ENCODE measurements around the gene CMTM4.

The CMTM4 gene

DNA sequence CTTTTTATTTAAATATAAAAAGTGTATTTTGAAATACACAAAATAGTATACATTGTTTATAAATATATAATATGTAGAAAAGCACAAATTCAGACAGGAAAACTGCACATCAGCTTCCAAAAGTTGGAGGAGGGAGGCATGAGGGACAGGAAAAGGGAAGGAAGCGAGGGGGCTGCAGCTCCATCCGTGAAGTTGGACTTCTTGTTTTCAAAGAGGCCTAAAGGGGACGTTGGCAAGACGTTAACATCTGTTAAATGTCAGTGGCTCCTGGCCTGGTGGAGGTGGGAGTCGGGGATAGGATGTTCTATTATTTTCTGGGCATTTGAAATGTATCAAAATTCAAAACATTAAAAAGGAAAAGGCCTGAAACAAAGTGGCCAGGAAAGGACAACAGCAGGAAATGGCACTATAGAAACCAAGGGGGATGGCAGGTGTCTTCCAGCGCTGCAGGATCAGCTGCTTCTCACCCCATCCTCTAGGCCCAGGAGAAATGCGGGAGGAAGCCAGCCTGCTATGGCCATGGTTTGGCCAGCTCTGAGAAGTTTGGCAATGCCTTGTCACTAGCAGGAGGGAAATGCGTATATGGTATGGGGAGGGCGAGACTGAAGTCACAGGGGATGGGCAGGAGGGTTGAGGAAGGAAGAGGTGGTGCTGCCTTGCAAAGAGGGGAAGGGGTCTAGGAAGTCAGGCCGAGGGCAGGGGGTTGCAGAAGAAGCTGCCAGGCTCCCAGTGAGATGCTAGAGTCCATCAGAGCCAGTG lies 110.9 kb downstream of the CMTM4 start:
- H3K36me3 ChIP-seq (ENCODE audit: control insufficient read depth in 1 of 2, insufficient read depth in 2 of 2, low read length in 2 of 2): no peaks in the 10 kb centered on the region
- no peak overlapping the region for H3K27ac ChIP-seq (ENCODE audit: low read depth, low read length)
- no peaks in the 10 kb centered on the region for H3K27me3 ChIP-seq (ENCODE audit: control insufficient read depth in 1 of 2, insufficient read depth in 2 of 2, low read length in 2 of 2)
- H3K9ac ChIP-seq (ENCODE audit: low read depth in 1 of 2, low read length in 2 of 2): no peak overlapping the region
- H3K4me3 ChIP-seq (ENCODE audit: low read depth in 1 of 2, low read length in 2 of 2): no peak overlapping the region
- peaks cover 7% of the 10 kb centered on the region in 2 donors for H3K4me1 ChIP-seq (ENCODE audit: control insufficient read depth in 1 of 2, insufficient read depth in 2 of 2, low read length in 2 of 2)
- no peaks in the 10 kb centered on the region for H3K9me3 ChIP-seq (ENCODE audit: control insufficient read depth in 1 of 2, low read length in 2 of 2)

DNA sequence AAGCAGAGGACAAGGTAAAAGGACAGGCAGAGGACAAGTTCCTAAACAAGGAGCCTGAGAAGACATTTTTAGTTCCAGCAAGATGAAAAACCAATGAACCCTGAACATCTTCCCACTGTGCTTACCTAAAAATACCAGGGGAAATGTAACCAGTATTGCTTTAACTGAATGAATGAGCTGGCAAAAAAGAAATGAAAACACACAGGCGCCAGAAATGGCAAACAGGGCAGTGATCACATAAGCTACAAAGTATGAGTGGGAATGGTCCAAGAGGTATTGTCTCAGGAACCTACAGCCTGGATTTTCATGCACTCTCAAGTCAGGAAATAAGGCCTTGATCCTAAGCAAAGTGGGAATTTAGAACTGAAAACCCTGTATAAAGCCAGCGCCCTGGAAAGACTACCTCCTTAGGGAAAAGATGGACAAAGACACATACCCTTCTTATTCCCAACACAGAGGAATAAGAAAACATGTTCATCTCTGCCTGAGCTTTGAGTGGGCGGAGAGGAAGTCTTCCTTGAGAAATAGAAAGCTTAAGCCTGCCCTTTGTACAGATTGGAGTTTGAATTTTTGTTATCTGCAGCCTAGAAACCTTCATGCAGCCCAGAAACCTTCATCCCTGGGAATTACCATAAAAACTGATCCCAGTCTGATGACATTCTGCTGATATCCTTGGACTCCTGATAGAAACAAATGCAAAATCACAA lies 115.1 kb downstream of the CMTM4 start:
- H3K4me3 ChIP-seq (ENCODE audit: low read depth in 1 of 2, low read length in 2 of 2): no peak overlapping the region
- no peak overlapping the region for H3K27ac ChIP-seq (ENCODE audit: low read depth, low read length)
- peaks cover 14 to 20% of the 10 kb centered on the region in 2 donors for H3K27me3 ChIP-seq (ENCODE audit: control insufficient read depth in 1 of 2, insufficient read depth in 2 of 2, low read length in 2 of 2)
- H3K36me3 ChIP-seq (ENCODE audit: control insufficient read depth in 1 of 2, insufficient read depth in 2 of 2, low read length in 2 of 2): no peaks in the 10 kb centered on the region
- H3K9ac ChIP-seq (ENCODE audit: low read depth in 1 of 2, low read length in 2 of 2): no peak overlapping the region
- H3K9me3 ChIP-seq (ENCODE audit: control insufficient read depth in 1 of 2, low read length in 2 of 2): no peaks in the 10 kb centered on the region
- peaks cover 7 to 15% of the 10 kb centered on the region in 2 donors for H3K4me1 ChIP-seq (ENCODE audit: control insufficient read depth in 1 of 2, insufficient read depth in 2 of 2, low read length in 2 of 2)

DNA sequence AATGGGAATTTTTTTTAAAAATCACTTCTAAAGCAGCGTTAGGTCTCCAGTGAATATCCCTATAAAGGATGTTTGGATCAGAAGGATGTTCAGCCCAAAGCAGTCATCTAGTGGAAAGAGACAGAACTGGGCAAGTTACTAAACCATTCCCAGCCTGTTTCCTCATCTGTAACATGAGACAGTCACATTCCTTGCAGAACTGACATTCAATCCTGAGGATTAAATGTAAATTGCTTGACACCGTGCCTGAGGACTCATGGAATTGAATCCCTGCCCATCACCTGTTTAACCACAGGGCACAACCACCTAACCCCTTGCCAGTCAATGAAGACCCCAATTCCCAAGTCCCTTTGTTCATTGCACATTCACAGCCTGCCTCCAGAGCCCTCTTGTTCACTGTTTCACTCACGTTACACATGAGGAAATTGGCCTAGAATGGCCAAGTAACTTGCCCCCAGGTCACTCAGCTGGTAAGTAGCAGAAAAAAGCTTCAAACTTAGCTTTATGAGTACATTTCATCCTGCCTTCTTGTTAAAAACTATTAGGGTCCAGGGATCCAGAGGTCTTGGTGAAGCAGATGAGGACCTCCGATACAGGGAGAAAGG lies 115.8 kb downstream of the CMTM4 start:
- Histone ChIP-seq H3K27me3 (ENCODE audit: control insufficient read depth in 1 of 2, insufficient read depth in 2 of 2, low read length in 2 of 2) (peaks cover 14 to 20% of the 10 kb centered on the region in 2 donors), H3K27ac (ENCODE audit: low read depth, low read length) (no peak overlapping the region), H3K9me3 (ENCODE audit: control insufficient read depth in 1 of 2, low read length in 2 of 2) (no peaks in the 10 kb centered on the region), H3K9ac (ENCODE audit: low read depth in 1 of 2, low read length in 2 of 2) (no peak overlapping the region), H3K36me3 (ENCODE audit: control insufficient read depth in 1 of 2, insufficient read depth in 2 of 2, low read length in 2 of 2) (no peaks in the 10 kb centered on the region), H3K4me1 (ENCODE audit: control insufficient read depth in 1 of 2, insufficient read depth in 2 of 2, low read length in 2 of 2) (peaks cover 7 to 15% of the 10 kb centered on the region in 2 donors), H3K4me3 (ENCODE audit: low read depth in 1 of 2, low read length in 2 of 2) (no peak overlapping the region)

DNA sequence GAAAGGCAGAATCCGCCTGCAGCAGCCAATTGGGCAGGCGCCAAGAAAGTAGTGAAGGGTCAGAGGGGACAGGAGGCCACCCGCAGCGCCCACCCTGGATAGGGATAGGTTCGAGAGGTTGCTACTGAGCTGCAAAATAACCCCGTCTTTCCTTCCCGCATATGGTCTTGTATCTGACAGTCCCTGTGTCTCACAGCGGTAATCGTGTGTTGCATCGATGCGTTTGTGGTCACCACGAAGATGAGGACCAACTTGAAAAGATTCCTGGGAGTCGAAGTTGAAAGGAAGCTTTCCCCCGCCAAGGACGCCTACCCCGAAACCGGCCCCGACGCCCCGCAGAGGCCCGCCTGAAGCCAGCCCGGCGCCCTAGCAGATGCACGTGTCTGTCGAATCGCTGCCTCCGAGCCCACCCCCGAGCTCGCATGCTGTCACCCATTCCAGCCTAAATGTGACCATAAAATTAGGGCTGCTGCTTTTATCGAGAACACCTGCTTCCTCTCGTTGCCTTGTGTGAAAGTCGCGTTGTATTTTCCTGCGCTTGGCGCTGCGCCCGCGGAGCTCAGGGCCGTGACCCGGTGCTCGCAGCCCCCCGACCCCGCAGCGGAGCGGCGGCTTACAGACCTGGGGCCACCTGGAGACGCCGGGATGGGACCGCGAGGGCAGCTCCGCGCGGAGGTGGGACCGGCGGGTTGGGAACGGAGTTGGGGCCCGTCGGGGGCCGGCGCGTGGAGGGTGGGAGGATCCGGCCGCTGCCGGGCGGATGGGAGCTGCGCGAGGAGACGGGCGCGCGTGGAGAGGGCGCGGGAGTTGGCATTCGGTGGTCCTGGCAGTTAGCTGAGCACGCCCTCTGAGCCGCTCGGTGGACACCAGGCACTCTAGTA lies 117.7 kb downstream of the CMTM4 start, which contains the start of gene CMTM2:
TSS of gene CMTM2 (plus strand) at position 813 of the 881 bp plus-strand sequence. CDS start 145 bp downstream, outside the sequence.
- peaks cover 14 to 20% of the 10 kb centered on the region in 2 donors for H3K27me3 ChIP-seq (ENCODE audit: control insufficient read depth in 1 of 2, insufficient read depth in 2 of 2, low read length in 2 of 2)
- H3K4me3 ChIP-seq (ENCODE audit: low read depth in 1 of 2, low read length in 2 of 2): peak within 1 kb of the TSS; percentile 51 to 54
- no peaks in the 10 kb centered on the region for H3K36me3 ChIP-seq (ENCODE audit: control insufficient read depth in 1 of 2, insufficient read depth in 2 of 2, low read length in 2 of 2)
- H3K4me1 ChIP-seq (ENCODE audit: control insufficient read depth in 1 of 2, insufficient read depth in 2 of 2, low read length in 2 of 2): peaks cover 7 to 15% of the 10 kb centered on the region in 2 donors
- H3K27ac ChIP-seq (ENCODE audit: low read depth, low read length): no peak within 1 kb of the TSS
- H3K9ac ChIP-seq (ENCODE audit: low read depth in 1 of 2, low read length in 2 of 2): peak within 1 kb of the TSS in 1 of 2 donors; percentile 35
- H3K9me3 ChIP-seq (ENCODE audit: control insufficient read depth in 1 of 2, low read length in 2 of 2): no peaks in the 10 kb centered on the region

DNA sequence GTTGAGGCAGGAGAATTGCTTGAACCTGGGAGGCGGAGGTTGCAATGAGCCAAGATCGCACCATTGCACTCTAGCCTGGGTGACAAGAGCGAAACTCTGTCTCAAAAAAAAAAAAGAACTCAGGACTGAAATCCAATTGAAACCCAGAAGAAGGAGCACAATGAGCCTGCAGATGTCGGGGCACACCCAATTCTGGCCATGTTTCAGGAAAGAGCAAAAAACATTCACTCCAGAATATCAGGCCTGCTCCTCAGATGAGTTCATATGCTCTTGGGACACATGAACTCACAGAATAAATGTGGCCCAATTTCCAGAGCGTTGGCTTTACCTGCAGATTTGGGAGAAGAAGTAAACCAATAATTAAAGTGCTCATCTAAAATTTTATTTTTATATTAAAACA lies 120.2 kb downstream of the CMTM4 start:
- no peak overlapping the region for H3K4me3 ChIP-seq (ENCODE audit: low read depth in 1 of 2, low read length in 2 of 2)
- no peaks in the 10 kb centered on the region for H3K36me3 ChIP-seq (ENCODE audit: control insufficient read depth in 1 of 2, insufficient read depth in 2 of 2, low read length in 2 of 2)
- no peak overlapping the region for H3K27ac ChIP-seq (ENCODE audit: low read depth, low read length)
- no peak overlapping the region for H3K9ac ChIP-seq (ENCODE audit: low read depth in 1 of 2, low read length in 2 of 2)
- no peaks in the 10 kb centered on the region for H3K9me3 ChIP-seq (ENCODE audit: control insufficient read depth in 1 of 2, low read length in 2 of 2)
- H3K27me3 ChIP-seq (ENCODE audit: control insufficient read depth in 1 of 2, insufficient read depth in 2 of 2, low read length in 2 of 2): peaks cover 14 to 20% of the 10 kb centered on the region in 2 donors
- H3K4me1 ChIP-seq (ENCODE audit: control insufficient read depth in 1 of 2, insufficient read depth in 2 of 2, low read length in 2 of 2): peaks cover under 1 to 10% of the 10 kb centered on the region in 2 donors

DNA sequence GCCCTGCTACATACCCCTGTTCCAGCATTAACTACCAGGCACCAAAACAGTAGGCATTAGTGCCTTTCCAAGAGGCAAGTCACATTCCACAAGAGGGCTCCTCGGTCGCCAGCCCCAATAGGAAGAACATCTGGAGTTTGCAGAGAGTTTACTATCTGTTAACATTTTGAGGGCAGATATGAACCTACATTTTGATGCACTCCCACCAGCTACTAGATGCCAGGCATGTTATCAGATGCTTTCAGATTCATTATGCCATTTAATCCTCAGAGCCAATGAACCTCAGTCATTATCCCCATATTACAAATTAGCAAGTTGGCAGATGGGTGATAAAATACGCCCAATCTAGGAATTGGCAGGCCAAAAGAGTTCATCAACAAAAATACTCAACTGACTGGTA lies 121.5 kb downstream of the CMTM4 start:
- Histone ChIP-seq H3K9ac (ENCODE audit: low read depth in 1 of 2, low read length in 2 of 2) (no peak overlapping the region), H3K4me3 (ENCODE audit: low read depth in 1 of 2, low read length in 2 of 2) (no peak overlapping the region), H3K9me3 (ENCODE audit: control insufficient read depth in 1 of 2, low read length in 2 of 2) (no peaks in the 10 kb centered on the region), H3K36me3 (ENCODE audit: control insufficient read depth in 1 of 2, insufficient read depth in 2 of 2, low read length in 2 of 2) (no peaks in the 10 kb centered on the region), H3K27me3 (ENCODE audit: control insufficient read depth in 1 of 2, insufficient read depth in 2 of 2, low read length in 2 of 2) (peaks cover 14 to 17% of the 10 kb centered on the region in 2 donors), H3K27ac (ENCODE audit: low read depth, low read length) (no peak overlapping the region), H3K4me1 (ENCODE audit: control insufficient read depth in 1 of 2, insufficient read depth in 2 of 2, low read length in 2 of 2) (peaks cover 4 to 9% of the 10 kb centered on the region in 2 donors)

DNA sequence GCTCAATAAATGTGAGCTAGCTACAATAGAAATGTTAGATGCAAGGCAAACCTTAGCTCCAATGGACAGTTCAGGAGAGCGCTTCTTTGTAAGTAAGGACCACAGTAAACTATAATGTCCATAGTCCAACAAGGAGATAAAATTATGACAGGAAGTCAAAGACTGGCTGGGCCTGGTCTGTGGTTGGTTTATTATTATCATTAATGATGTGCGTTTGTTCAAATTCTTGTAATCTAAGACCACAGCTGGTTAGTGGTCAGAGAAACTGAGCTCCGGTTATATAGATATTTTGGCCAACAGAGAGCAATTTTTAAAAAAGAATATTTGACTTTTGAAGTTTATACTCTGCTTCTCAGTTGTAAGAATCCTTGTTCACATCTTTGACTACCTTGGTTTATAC lies 122.0 kb downstream of the CMTM4 start:
- Histone ChIP-seq H3K27ac (ENCODE audit: low read depth, low read length) (no peak overlapping the region), H3K4me1 (ENCODE audit: control insufficient read depth in 1 of 2, insufficient read depth in 2 of 2, low read length in 2 of 2) (peaks cover 9% of the 10 kb centered on the region in 2 donors), H3K9me3 (ENCODE audit: control insufficient read depth in 1 of 2, low read length in 2 of 2) (no peaks in the 10 kb centered on the region), H3K27me3 (ENCODE audit: control insufficient read depth in 1 of 2, insufficient read depth in 2 of 2, low read length in 2 of 2) (peaks cover 13 to 14% of the 10 kb centered on the region in 2 donors), H3K4me3 (ENCODE audit: low read depth in 1 of 2, low read length in 2 of 2) (no peak overlapping the region), H3K9ac (ENCODE audit: low read depth in 1 of 2, low read length in 2 of 2) (no peak overlapping the region), H3K36me3 (ENCODE audit: control insufficient read depth in 1 of 2, insufficient read depth in 2 of 2, low read length in 2 of 2) (no peaks in the 10 kb centered on the region)

DNA sequence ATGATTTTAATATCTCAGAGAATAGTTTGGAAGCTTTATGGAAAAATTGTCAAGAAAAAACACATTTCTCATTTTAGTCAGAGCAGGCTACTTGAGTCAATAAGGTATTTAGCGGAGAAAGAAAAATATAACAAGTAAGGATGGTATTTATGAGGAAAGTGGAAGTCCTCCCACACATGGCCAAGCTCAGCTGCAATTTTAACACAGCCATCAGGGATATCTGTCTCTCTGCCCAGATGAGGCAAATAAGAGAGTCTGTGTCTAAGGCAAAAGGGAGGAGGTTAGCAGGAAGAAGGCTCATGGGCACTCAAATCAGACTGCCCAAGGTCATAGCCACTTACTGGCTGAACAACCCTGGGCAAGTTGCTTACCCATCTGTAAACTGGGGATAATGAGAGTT lies 122.5 kb downstream of the CMTM4 start:
- Histone ChIP-seq H3K27me3 (ENCODE audit: control insufficient read depth in 1 of 2, insufficient read depth in 2 of 2, low read length in 2 of 2) (peaks cover 9 to 13% of the 10 kb centered on the region in 2 donors), H3K4me1 (ENCODE audit: control insufficient read depth in 1 of 2, insufficient read depth in 2 of 2, low read length in 2 of 2) (peaks cover 6 to 13% of the 10 kb centered on the region in 2 donors), H3K9me3 (ENCODE audit: control insufficient read depth in 1 of 2, low read length in 2 of 2) (no peaks in the 10 kb centered on the region), H3K4me3 (ENCODE audit: low read depth in 1 of 2, low read length in 2 of 2) (no peak overlapping the region), H3K36me3 (ENCODE audit: control insufficient read depth in 1 of 2, insufficient read depth in 2 of 2, low read length in 2 of 2) (no peaks in the 10 kb centered on the region), H3K27ac (ENCODE audit: low read depth, low read length) (no peak overlapping the region), H3K9ac (ENCODE audit: low read depth in 1 of 2, low read length in 2 of 2) (no peak overlapping the region)

DNA sequence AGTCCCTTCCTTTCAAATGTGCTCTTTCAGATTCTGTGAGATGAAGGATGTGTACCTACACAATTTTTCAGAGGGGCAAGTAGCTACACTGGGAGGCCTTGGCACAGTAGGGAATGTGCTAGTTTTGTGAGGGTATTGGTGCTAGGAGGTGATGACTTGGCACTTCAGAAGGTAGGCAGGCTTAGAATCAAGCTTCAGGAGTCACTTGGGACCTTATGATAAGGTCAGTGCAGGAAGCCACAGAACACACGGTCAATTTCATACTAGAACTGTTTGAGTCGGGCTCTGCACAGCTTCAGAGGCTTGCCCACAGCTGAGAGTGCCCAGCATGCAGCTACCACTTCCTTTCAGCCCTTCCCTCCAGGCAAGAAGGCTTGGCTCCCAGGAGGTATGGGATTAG lies 124.2 kb downstream of the CMTM4 start:
- H3K4me3 ChIP-seq (ENCODE audit: low read depth in 1 of 2, low read length in 2 of 2): no peak overlapping the region
- H3K27me3 ChIP-seq (ENCODE audit: control insufficient read depth in 1 of 2, insufficient read depth in 2 of 2, low read length in 2 of 2): no peaks in the 10 kb centered on the region
- no peaks in the 10 kb centered on the region for H3K36me3 ChIP-seq (ENCODE audit: control insufficient read depth in 1 of 2, insufficient read depth in 2 of 2, low read length in 2 of 2)
- H3K27ac ChIP-seq (ENCODE audit: low read depth, low read length): no peak overlapping the region
- H3K4me1 ChIP-seq (ENCODE audit: control insufficient read depth in 1 of 2, insufficient read depth in 2 of 2, low read length in 2 of 2): peaks cover 0 to 13% of the 10 kb centered on the region in 2 donors
- no peak overlapping the region for H3K9ac ChIP-seq (ENCODE audit: low read depth in 1 of 2, low read length in 2 of 2)
- H3K9me3 ChIP-seq (ENCODE audit: control insufficient read depth in 1 of 2, low read length in 2 of 2): no peaks in the 10 kb centered on the region
